ENCODE measurements around the gene MCF2.

MCF2 gene

GRCh38 chrX:139600105-139600504 is 107.9 kb downstream of the MCF2 start:
- Histone ChIP-seq H3K79me2 (ENCODE audit: insufficient read depth, low read length) (no peaks in the 10 kb centered on the region), H3K9ac (ENCODE audit: low read depth, low read length, poor library complexity, severe bottlenecking) (no peak overlapping the region), H3K9me2 (replicated peaks; ENCODE audit: low read depth, low read length) (no peaks in the 10 kb centered on the region), H3K9me3 (ENCODE audit: insufficient read depth, low read depth, low read length) (no peaks in the 10 kb centered on the region), H3F3A (ENCODE audit: low read depth) (no peaks in the 10 kb centered on the region), H3K36me3 (ENCODE audit: insufficient read depth, low read length) (no peaks in the 10 kb centered on the region), H3K27me3 (ENCODE audit: insufficient read depth, low read length, poor library complexity, severe bottlenecking) (no peaks in the 10 kb centered on the region), H3K4me3 (ENCODE audit: low read length, poor library complexity, severe bottlenecking) (no peak overlapping the region), H3K4me2 (ENCODE audit: low read depth, low read length, poor library complexity, severe bottlenecking) (no peak overlapping the region), H2AFZ (ENCODE audit: low read length) (no peak overlapping the region), H3K4me1 (ENCODE audit: insufficient read depth, low read length, poor library complexity, severe bottlenecking) (no peaks in the 10 kb centered on the region), H4K20me1 (ENCODE audit: insufficient read depth, low read length, poor library complexity, severe bottlenecking) (no peaks in the 10 kb centered on the region)
- TF ChIP-seq CTCF (conservative IDR thresholded peaks at IDR 0.05; ENCODE audit: low read length) (no peak), EZH2phosphoT487 (IDR thresholded peaks at IDR 0.05; ENCODE audit: borderline replicate concordance) (no peak)

DNA sequence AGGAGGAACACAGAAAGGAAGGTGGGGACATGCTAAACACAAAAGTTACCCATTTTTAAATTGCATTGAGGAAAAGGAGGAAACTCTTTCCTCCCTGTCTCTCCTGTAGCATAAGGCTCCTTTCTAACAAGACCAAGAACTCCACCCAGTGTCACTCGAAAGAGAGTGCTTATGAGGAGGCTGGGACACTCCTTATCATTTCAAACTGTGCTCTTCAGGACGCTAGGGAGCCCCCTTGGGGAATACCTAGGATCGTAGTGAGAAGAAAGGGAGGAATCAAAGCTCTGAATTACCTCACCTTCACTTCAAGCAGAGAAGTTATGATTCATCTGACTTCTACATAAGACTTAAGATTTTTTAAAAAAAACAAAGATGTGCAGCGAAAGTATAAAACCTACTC is 111.9 kb downstream of the MCF2 start:
- Histone ChIP-seq H3K79me2 (ENCODE audit: insufficient read depth, low read length) (no peaks in the 10 kb centered on the region), H4K20me1 (ENCODE audit: insufficient read depth, low read length, poor library complexity, severe bottlenecking) (no peaks in the 10 kb centered on the region), H3K4me2 (ENCODE audit: low read depth, low read length, poor library complexity, severe bottlenecking) (no peak overlapping the region), H3K36me3 (ENCODE audit: insufficient read depth, low read length) (no peaks in the 10 kb centered on the region), H3F3A (ENCODE audit: low read depth) (no peaks in the 10 kb centered on the region), H3K9ac (ENCODE audit: low read depth, low read length, poor library complexity, severe bottlenecking) (no peak overlapping the region), H3K9me3 (ENCODE audit: insufficient read depth, low read depth, low read length) (no peaks in the 10 kb centered on the region), H3K4me1 (ENCODE audit: insufficient read depth, low read length, poor library complexity, severe bottlenecking) (no peaks in the 10 kb centered on the region), H2AFZ (ENCODE audit: low read length) (no peak overlapping the region), H3K9me2 (replicated peaks; ENCODE audit: low read depth, low read length) (no peaks in the 10 kb centered on the region), H3K4me3 (ENCODE audit: low read length, poor library complexity, severe bottlenecking) (no peak overlapping the region), H3K27me3 (ENCODE audit: insufficient read depth, low read length, poor library complexity, severe bottlenecking) (no peaks in the 10 kb centered on the region)
- TF ChIP-seq CTCF (conservative IDR thresholded peaks at IDR 0.05; ENCODE audit: low read length) (no peak), EZH2phosphoT487 (IDR thresholded peaks at IDR 0.05; ENCODE audit: borderline replicate concordance) (no peak)

DNA sequence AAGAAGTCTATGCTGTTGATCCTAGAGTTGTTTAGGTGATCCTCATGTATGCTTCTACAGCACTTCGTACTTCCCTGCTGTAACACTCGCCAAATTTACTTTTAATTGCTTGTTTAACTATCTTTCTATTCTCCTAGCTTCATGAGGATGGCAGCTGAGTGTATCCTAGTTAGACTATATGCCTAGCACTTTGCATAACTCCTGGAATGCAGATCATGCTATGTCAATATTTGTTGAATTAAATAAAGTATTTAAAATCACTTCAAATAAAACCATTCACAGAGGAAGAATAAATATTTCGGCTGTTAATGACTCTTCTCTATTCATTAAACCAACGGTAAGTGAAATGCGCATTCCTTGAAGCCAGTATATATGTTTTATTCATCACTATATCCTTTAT is 122.4 kb downstream of the MCF2 start:
- H3K4me3 ChIP-seq (ENCODE audit: low read length, poor library complexity, severe bottlenecking) = no peak overlapping the region
- H3F3A ChIP-seq (ENCODE audit: low read depth) = no peaks in the 10 kb centered on the region
- no peaks in the 10 kb centered on the region for H3K9me2 ChIP-seq (replicated peaks; ENCODE audit: low read depth, low read length)
- no peaks in the 10 kb centered on the region for H3K4me1 ChIP-seq (ENCODE audit: insufficient read depth, low read length, poor library complexity, severe bottlenecking)
- H2AFZ ChIP-seq (ENCODE audit: low read length) = no peak overlapping the region
- H3K9ac ChIP-seq (ENCODE audit: low read depth, low read length, poor library complexity, severe bottlenecking) = no peak overlapping the region
- no peaks in the 10 kb centered on the region for H3K79me2 ChIP-seq (ENCODE audit: insufficient read depth, low read length)
- no peak for TF ChIP-seq CTCF (conservative IDR thresholded peaks at IDR 0.05; ENCODE audit: low read length)
- no peak for TF ChIP-seq EZH2phosphoT487 (IDR thresholded peaks at IDR 0.05; ENCODE audit: borderline replicate concordance)
- H3K27me3 ChIP-seq (ENCODE audit: insufficient read depth, low read length, poor library complexity, severe bottlenecking) = no peaks in the 10 kb centered on the region
- no peaks in the 10 kb centered on the region for H3K36me3 ChIP-seq (ENCODE audit: insufficient read depth, low read length)
- no peak overlapping the region for H3K4me2 ChIP-seq (ENCODE audit: low read depth, low read length, poor library complexity, severe bottlenecking)
- no peaks in the 10 kb centered on the region for H4K20me1 ChIP-seq (ENCODE audit: insufficient read depth, low read length, poor library complexity, severe bottlenecking)
- no peaks in the 10 kb centered on the region for H3K9me3 ChIP-seq (ENCODE audit: insufficient read depth, low read depth, low read length)
